Psoas muscle (tissue), 8 donors: Measurements from ENCODE around the gene AKAP8L. TPM values are rescaled to one million over a fixed set of nuclear protein-coding genes. Genes with fewer than 3 reads are reported as not detected.

Source experiments
- ATAC-seq, 4 donors: fragments of 200-7000 bp; cut with Tn5 transposase; one replicate each; pipeline ENCODE4 v1.9.1; 2020; ENCODE audit warnings: moderate library complexity in 3 of 4, mild to moderate bottlenecking in 2 of 4
- DNase-seq, 2 donors: peaks; one replicate each; pipeline ENCODE4 v3.0.0-alpha.2; 2020
- H3K27ac ChIP-seq: fragments of 200-600 bp; one replicate; pipeline ENCODE4 v1.8.0; 2022
- H3K27me3 ChIP-seq, 3 donors: fragments of 200-600 bp in 1 of 3; one replicate each; pipeline versions ENCODE4 v1.6.1 to v1.8.0; 2013 to 2022; ENCODE audit warnings: low read length in 2 of 3, mild to moderate bottlenecking in 2 of 3, moderate library complexity in 1 of 3; ENCODE audit not compliant: insufficient read depth in 3 of 3
- H3K36me3 ChIP-seq, 2 donors: fragments of 200-600 bp in 1 of 2; one replicate each; pipeline versions ENCODE4 v1.6.1 to v1.8.0; 2013 to 2022; ENCODE audit warnings: low read depth in 1 of 2, mild to moderate bottlenecking in 1 of 2, moderate library complexity in 1 of 2; ENCODE audit not compliant: insufficient read depth in 1 of 2
- H3K4me1 ChIP-seq: fragments of 200-600 bp; one replicate; pipeline ENCODE4 v1.8.0; 2022
- H3K4me3 ChIP-seq: fragments of 200-600 bp; one replicate; pipeline ENCODE4 v1.8.0; 2022; ENCODE audit warnings: mild to moderate bottlenecking
- H3K9me3 ChIP-seq: fragments of 200-600 bp; one replicate; pipeline ENCODE4 v1.8.0; 2022
- CTCF ChIP-seq: fragments of 200-600 bp; IDR thresholded peaks from one replicate; pipeline ENCODE4 v1.8.0; 2022; ENCODE audit warnings: antibody characterized with exemption
- WGBS, 3 donors: extraction: QIAGEN DNeasy Blood & Tissue Kit; methylation state at CpG; one replicate each; pipeline versions ENCODE4 v1.1.6 to v1.1.7; 2013; 5-methylcytosine and 5-hydroxymethylcytosine counted together
- intact Hi-C, 2 donors: fragments of 100-400 bp; cut with DNase I; formaldehyde crosslinking; loops; one replicate each; pipeline versions ENCODE4 v1.11.0 to v1.14.2; 2022
- long read RNA-seq, 2 donors: library from polyadenylated mRNA; unstranded; transcript quantifications; one replicate each; pipeline ENCODE4 v2.0.0, GENCODE V29; 2021
- polyA plus RNA-seq, 3 donors: library from polyadenylated mRNA; stranded (reverse); fragments of 200-250 nt; gene quantifications; one replicate each; pipeline ENCODE4 v1.2.3, GENCODE V29; 2013
- total RNA-seq, 4 donors: library from RNA; stranded (reverse); fragmentation: NEBNext Ultra II Directional in 2 of 4; extraction: Animal tissue kit (Norgen Biotek cat#: 25700) in 2 of 4; gene quantifications; one replicate each; pipeline versions ENCODE4 v1.2.1 to v1.2.4, GENCODE V29; 2021 to 2023
- donor health status: healthy with polysubstance abuse.
- donor health status: DM: no; HTN: no; CAD: no; lungs with moderate emphysema.
- donor health status: Bipolar disorder and iron deficiency.
- donor health status: healthy.
- donor health status: DM: yes; HTN: yes; CAD: no.
- donor health status: DM: no; HTN: no; CAD: no.
- donor health status: DM: no; HTN: no; CAD: no.
- donor health status: DM: yes; HTN: yes; CAD: no.

AKAP8L gene
- total RNA-seq (10 to 100 TPM; 37.3 to 66.2 (median 54.3) TPM), polyA plus RNA-seq (10 to 100 TPM; 34.6 to 72.9 (median 46.7) TPM)
- long read RNA-seq, donor 1, transcript AKAP8L-201 (14 exons, 2,146 nt), result major isoform, 15 of 23 reads
- long read RNA-seq, donor 1, partial matches to known transcripts, result 3 of 23 reads
- long read RNA-seq, donor 1, other reads (novel, unspliced or antisense), result 5 of 23 reads
- long read RNA-seq, donor 2, transcript AKAP8L-201 (14 exons, 2,146 nt), result major isoform, 46 of 87 reads
- long read RNA-seq, donor 2, partial matches to known transcripts, result 18 of 87 reads
- long read RNA-seq, donor 2, other reads (novel, unspliced or antisense), result 21 of 87 reads

DNA sequence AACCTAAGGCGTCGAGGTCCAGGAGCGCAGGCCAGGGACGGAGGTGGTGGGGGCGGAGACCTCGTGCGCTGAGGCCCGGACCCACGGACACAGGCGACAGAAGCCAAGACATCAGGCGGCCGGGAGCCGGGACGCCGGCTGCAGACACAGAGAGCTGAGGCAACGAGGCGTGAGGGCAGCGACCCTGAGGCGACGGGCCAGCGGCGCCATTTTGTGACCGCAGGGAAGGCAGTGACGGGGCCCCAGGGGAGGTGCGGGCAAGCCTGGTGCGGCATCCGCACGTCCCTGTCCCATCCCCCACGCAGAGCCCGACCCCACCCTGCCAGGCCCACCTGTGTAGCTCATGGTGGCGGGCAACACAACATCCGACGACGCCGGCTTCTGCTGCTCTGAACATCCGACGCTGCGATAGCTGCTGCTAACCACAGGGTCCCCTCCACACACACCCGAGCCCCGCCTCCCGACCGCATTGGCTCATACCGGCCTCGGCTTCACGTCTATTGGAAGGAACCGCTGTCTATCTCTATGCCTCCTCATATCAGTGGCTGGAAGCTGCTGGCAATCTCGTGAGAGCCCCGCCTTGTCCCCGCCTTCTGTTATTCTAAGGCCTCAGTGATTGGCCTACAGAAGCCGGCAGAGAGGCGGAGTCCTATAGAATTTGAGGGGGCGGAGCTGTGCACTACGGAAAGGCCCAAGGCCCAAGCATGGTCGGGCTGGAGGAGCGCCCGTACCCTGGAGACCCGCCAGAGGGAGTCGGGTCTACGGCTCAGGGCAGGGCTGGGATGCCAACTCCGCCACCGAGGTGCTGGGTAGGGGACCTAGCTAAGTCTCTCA, at the start of gene AKAP8L:
AKAP8L (minus strand) TSS at position 410 of the 834 bp plus-strand sequence; CDS start at position 345, 65 bp downstream.
- Histone ChIP-seq H3K36me3 (peaks cover 0 to 25% of the 10 kb centered on the region in 2 donors), H3K27ac (peak within 1 kb of the TSS; percentile 93), H3K4me1 (peaks cover 58% of the 10 kb centered on the region), H3K4me3 (peak within 1 kb of the TSS; percentile 97), H3K27me3 (no peaks in the 10 kb centered on the region), H3K9me3 (peaks cover 4% of the 10 kb centered on the region)
- peak; percentile 98 to 99 for DNase-seq
- 0 to 1% (median 0%) methylated on average over 54 to 61 of the region's 61 CpGs for WGBS, 3 donors
- TF ChIP-seq CTCF, result peak; percentile 39
- intact Hi-C loops, result loop anchor here in 1 of 2 donors (5.0 kb wide), 1 partner anchor 41 kb away; the partner anchor contains the start of gene AKAP8
- peak; percentile 89 to 95 (median 94) for ATAC-seq

DNA sequence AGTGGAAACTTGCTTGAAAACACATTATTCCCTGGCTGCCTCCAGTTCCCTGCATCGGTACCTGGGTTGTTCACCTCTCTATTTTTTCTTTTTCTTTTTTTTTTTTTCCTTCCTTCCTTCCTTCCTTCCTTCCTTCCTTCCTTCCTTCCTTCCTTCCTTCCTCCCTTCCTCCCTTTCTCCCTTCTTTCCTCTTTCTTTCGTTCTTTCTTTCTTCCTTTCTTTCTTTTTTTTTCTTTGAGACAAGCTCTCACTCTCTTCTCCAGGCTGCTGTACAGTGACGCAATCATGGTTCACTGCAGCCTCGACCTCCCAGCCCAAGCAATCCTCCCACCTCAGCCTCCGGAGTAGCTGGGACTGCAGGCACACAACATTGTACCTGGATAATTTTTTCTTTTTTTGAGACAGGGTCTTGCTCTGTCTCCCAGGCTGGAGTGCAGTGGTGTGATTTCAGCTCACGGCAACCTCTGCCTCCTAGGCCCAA, 49.0 kb upstream of the AKAP8L start:
- Histone ChIP-seq H3K4me3 (no peak overlapping the region), H3K27ac (no peak overlapping the region), H3K36me3 (no peaks in the 10 kb centered on the region), H3K9me3 (no peaks in the 10 kb centered on the region), H3K4me1 (no peaks in the 10 kb centered on the region), H3K27me3 (peaks cover 0 to 38% (median 12%) of the 10 kb centered on the region in 3 donors)
- intact Hi-C loops, result no loop called here
- ATAC-seq (no peak), DNase-seq (no peak)
- TF ChIP-seq CTCF, result no peak
- 76 to 81% (median 77%) methylated on average over 6 of the region's 6 CpGs for whole genome bisulfite sequencing, 3 donors

- WGBS, 3 donors, result 38 to 40% (median 40%) methylated on average over 8 of the region's 8 CpGs
- DNase-seq, result no peak
Measured at GRCh38 chr19:15466851-15467733, 48.3 kb upstream of the AKAP8L start.

More at GRCh38 chr19:15466851-15467733, 48.3 kb upstream of the AKAP8L start:
- ATAC-seq, result no peak
- Histone ChIP-seq H3K36me3 (no peaks in the 10 kb centered on the region), H3K27me3 (peaks cover 0 to 38% (median 12%) of the 10 kb centered on the region in 3 donors), H3K4me1 (no peaks in the 10 kb centered on the region), H3K4me3 (no peak overlapping the region), H3K27ac (no peak overlapping the region), H3K9me3 (no peaks in the 10 kb centered on the region)
- intact Hi-C loops, result no loop called here
- no peak for TF ChIP-seq CTCF
